ENCODE results near the gene PKMYT1. TPM values are rescaled to one million over a fixed set of nuclear protein-coding genes. Genes with fewer than 3 reads are reported as not detected.

PKMYT1 gene
- total and polyA plus RNA-seq, 2 donors = 5.3 to 16.5 TPM

DNA sequence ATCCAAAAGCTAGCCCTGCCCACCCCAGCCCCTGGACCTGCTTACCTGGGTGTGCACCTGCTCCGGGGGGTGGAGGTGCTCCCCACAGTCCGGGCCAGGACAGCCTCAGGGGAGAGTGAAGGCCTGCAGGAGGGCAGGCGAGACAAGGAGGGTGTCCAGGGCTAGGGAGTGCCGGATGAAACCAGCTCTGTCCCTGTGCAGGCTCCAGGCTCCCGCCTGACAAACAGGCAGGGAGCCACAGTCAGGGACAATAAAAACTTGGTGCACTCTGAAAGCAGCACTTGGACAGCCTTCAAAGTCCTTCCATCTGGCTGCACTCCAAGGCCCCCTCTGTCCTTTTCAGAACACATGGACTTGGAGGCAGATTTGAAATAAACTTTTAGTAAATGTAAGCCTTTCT, 7.2 kb downstream of the PKMYT1 start:
- WGBS = 97% methylated on average over 5 of the region's 5 CpGs
- DNase-seq (ENCODE audit: low read depth in 6 of 9, low spot score in 9 of 9) = no peak
- Histone ChIP-seq H3K27ac (ENCODE audit: low read depth in 1 of 2, low read length in 1 of 2) (no peak overlapping the region), H3K27me3 (ENCODE audit: control insufficient read depth in 2 of 2, insufficient read depth in 1 of 2, low read length in 1 of 2) (peaks cover 8 to 9% of the 10 kb centered on the region in 2 donors), H3K4me3 (ENCODE audit: low read length in 2 of 2) (no peak overlapping the region), H3K36me3 (ENCODE audit: control insufficient read depth in 2 of 2, insufficient read depth in 2 of 2, low read length in 1 of 2) (peaks cover 53 to 69% of the 10 kb centered on the region in 2 donors), H3K4me1 (ENCODE audit: control insufficient read depth in 2 of 2, insufficient read depth in 2 of 2, low read length in 2 of 2) (peaks cover 17 to 23% of the 10 kb centered on the region in 2 donors), H3K9me3 (ENCODE audit: control insufficient read depth in 2 of 2, insufficient read depth in 1 of 2, low read length in 1 of 2) (peaks cover 0 to 16% of the 10 kb centered on the region in 2 donors)

DNA sequence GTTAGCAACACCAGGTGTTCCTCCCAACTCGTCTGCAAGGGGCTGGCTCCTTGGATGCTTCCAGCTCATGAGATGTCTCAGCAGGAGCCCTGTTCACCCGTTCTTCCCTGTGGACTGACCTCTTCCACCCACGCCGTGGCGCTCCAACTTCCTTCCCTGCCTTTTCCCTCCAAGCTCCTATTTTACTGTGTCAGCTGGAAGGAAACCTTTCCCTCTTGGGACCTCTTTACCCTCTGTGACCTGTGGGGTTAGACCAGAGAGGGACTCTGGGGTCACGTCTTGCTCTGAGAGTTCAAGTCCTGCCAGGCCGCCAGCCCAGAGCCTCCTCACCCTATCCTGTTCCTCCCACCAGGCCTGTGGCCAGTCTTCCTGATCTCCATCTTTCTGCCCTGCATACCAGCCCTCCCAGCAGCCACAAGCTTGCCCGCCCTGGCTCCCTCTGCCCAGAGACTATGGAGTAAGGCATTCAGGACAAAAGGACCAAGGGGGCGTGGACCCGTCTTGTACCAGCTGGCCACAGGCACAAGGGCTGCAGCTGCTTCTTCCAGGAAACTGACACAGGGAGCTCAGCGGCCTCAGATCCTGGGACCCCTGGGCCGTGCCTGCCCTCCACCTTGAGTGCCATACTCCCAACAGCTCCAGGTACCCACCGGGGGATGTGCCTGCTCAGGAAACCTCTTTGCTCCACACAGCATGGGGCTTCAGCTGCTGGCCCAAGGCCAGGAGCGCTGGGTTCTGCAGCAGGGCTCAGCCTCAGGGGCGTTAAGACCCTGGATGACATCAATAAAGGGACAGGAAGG, 8.1 kb downstream of the PKMYT1 start:
- H3K4me1 ChIP-seq (ENCODE audit: control insufficient read depth in 2 of 2, insufficient read depth in 2 of 2, low read length in 2 of 2) = peaks cover 21 to 24% of the 10 kb centered on the region in 2 donors
- DNase-seq (ENCODE audit: low read depth in 6 of 9, low spot score in 9 of 9) = no peak
- no peak overlapping the region for H3K4me3 ChIP-seq (ENCODE audit: low read length in 2 of 2)
- H3K27me3 ChIP-seq (ENCODE audit: control insufficient read depth in 2 of 2, insufficient read depth in 1 of 2, low read length in 1 of 2) = peaks cover 17 to 18% of the 10 kb centered on the region in 2 donors
- 93% methylated on average over 15 of the region's 15 CpGs for WGBS
- no peak overlapping the region for H3K27ac ChIP-seq (ENCODE audit: low read depth in 1 of 2, low read length in 1 of 2)
- peaks cover 48 to 60% of the 10 kb centered on the region in 2 donors for H3K36me3 ChIP-seq (ENCODE audit: control insufficient read depth in 2 of 2, insufficient read depth in 2 of 2, low read length in 1 of 2)
- H3K9me3 ChIP-seq (ENCODE audit: control insufficient read depth in 2 of 2, insufficient read depth in 1 of 2, low read length in 1 of 2) = peaks cover 0 to 19% of the 10 kb centered on the region in 2 donors

DNA sequence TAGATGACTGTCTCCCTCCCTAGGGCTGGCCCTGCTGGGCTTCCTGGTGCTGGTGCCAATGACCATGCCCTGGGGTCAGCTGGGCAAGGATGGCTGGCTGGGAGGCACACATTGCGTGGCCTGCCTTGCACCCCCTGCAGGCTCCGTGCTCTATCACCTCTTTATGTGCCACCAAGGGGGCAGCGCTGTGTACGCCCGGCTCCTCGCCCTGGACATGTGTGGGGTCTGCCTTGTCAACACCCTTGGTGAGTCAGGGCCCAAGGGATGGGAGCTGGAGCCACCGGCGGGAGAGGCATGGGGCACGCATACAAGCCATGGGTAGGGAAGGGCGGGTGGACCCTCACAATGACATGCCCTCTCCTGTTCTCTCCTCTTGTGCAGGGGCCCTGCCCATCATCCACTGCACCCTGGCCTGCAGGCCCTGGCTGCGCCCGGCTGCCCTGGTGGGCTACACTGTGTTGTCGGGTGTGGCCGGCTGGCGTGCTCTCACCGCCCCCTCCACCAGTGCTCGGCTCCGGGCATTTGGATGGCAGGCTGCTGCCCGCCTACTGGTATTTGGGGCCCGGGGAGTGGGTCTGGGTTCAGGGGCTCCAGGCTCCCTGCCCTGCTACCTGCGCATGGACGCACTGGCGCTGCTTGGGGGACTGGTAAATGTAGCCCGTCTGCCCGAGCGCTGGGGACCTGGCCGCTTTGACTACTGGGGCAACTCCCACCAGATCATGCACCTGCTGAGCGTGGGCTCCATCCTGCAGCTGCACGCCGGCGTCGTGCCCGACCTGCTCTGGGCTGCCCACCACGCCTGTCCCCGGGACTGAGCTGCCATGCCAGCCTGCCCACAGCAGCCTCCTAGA, 8.9 kb downstream of the PKMYT1 start:
- Histone ChIP-seq H3K4me3 (ENCODE audit: low read length in 2 of 2) (no peak overlapping the region), H3K9me3 (ENCODE audit: control insufficient read depth in 2 of 2, insufficient read depth in 1 of 2, low read length in 1 of 2) (peaks cover 0 to 19% of the 10 kb centered on the region in 2 donors), H3K27ac (ENCODE audit: low read depth in 1 of 2, low read length in 1 of 2) (no peak overlapping the region), H3K36me3 (ENCODE audit: control insufficient read depth in 2 of 2, insufficient read depth in 2 of 2, low read length in 1 of 2) (peaks cover 40 to 52% of the 10 kb centered on the region in 2 donors), H3K27me3 (ENCODE audit: control insufficient read depth in 2 of 2, insufficient read depth in 1 of 2, low read length in 1 of 2) (peaks cover 25 to 27% of the 10 kb centered on the region in 2 donors), H3K4me1 (ENCODE audit: control insufficient read depth in 2 of 2, insufficient read depth in 2 of 2, low read length in 2 of 2) (peaks cover 21 to 24% of the 10 kb centered on the region in 2 donors)
- DNase-seq (ENCODE audit: low read depth in 6 of 9, low spot score in 9 of 9) = no peak
- 97% methylated on average over 35 of the region's 35 CpGs for WGBS

- Histone ChIP-seq H3K27me3 (ENCODE audit: control insufficient read depth in 2 of 2, insufficient read depth in 1 of 2, low read length in 1 of 2) (peaks cover 31 to 34% of the 10 kb centered on the region in 2 donors), H3K4me1 (ENCODE audit: control insufficient read depth in 2 of 2, insufficient read depth in 2 of 2, low read length in 2 of 2) (peaks cover 21 to 31% of the 10 kb centered on the region in 2 donors), H3K27ac (ENCODE audit: low read depth in 1 of 2, low read length in 1 of 2) (peak overlapping the region in 1 of 2 donors; percentile 15), H3K36me3 (ENCODE audit: control insufficient read depth in 2 of 2, insufficient read depth in 2 of 2, low read length in 1 of 2) (peaks cover 32 to 44% of the 10 kb centered on the region in 2 donors), H3K9me3 (ENCODE audit: control insufficient read depth in 2 of 2, insufficient read depth in 1 of 2, low read length in 1 of 2) (peaks cover 0 to 24% of the 10 kb centered on the region in 2 donors), H3K4me3 (ENCODE audit: low read length in 2 of 2) (peak overlapping the region; percentile 63 to 84)
- no peak for DNase-seq (ENCODE audit: low read depth in 6 of 9, low spot score in 9 of 9)
- WGBS = 91% methylated on average over 6 of the region's 6 CpGs
Observed at GRCh38 chr16:2970563-2970962, 9.7 kb downstream of the PKMYT1 start.

DNA sequence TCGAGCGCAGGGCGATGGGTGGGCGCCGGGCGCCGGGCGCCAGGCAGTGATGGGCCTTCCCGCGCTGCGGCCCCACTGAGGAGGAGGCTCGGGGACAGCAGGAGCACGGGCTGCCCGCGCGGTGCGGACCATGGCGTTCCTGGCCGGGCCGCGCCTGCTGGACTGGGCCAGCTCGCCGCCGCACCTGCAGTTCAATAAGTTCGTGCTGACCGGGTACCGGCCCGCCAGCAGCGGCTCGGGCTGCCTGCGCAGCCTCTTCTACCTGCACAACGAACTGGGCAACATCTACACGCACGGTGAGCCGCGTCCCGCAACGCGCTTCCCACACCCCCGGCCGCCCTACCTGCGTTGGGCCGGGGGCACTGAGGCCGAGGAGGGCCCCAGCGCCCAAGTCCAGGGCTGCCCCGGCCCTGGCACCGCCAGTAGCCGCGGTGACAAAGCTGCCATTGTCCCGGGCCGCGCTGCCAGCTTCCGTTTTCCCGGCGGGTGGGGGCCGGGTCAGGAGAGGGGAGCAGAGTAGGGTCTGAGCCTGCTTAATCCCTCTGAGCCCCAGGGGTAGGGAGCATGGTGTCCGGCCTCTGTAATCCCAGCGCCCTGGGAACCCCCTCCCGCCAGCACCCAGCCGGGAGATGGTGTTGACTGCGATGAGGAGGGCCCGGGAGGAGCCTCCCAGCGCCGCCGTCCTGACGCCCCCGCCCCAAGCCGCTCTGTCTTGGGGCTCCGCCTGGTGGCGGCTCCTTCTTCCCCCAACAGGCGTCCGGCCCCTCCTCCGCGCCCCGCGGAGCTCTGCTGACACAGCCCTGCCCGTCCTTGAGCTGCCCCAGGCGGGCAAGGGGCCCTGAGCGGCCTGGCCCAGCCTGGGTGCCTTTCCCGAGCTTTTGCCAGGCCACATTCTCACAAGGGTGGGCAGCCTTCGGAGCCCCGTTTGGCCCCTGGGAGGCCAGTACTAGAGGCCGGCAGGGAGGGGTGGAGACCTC, 10.4 kb downstream of the PKMYT1 start:
- Histone ChIP-seq H3K4me1 (ENCODE audit: control insufficient read depth in 2 of 2, insufficient read depth in 2 of 2, low read length in 2 of 2) (peaks cover 21 to 38% of the 10 kb centered on the region in 2 donors), H3K36me3 (ENCODE audit: control insufficient read depth in 2 of 2, insufficient read depth in 2 of 2, low read length in 1 of 2) (peaks cover 25 to 37% of the 10 kb centered on the region in 2 donors), H3K27me3 (ENCODE audit: control insufficient read depth in 2 of 2, insufficient read depth in 1 of 2, low read length in 1 of 2) (peaks cover 36 to 42% of the 10 kb centered on the region in 2 donors), H3K4me3 (ENCODE audit: low read length in 2 of 2) (peak overlapping the region; percentile 63 to 84), H3K9me3 (ENCODE audit: control insufficient read depth in 2 of 2, insufficient read depth in 1 of 2, low read length in 1 of 2) (peaks cover 0 to 24% of the 10 kb centered on the region in 2 donors), H3K27ac (ENCODE audit: low read depth in 1 of 2, low read length in 1 of 2) (peak overlapping the region; percentile 12 to 37)
- 2% methylated on average over 83 of the region's 83 CpGs for WGBS
- peak in 6 of 9 donors; percentile 50 to 84 (median 72) for DNase-seq (ENCODE audit: low read depth in 6 of 9, low spot score in 9 of 9)

DNA sequence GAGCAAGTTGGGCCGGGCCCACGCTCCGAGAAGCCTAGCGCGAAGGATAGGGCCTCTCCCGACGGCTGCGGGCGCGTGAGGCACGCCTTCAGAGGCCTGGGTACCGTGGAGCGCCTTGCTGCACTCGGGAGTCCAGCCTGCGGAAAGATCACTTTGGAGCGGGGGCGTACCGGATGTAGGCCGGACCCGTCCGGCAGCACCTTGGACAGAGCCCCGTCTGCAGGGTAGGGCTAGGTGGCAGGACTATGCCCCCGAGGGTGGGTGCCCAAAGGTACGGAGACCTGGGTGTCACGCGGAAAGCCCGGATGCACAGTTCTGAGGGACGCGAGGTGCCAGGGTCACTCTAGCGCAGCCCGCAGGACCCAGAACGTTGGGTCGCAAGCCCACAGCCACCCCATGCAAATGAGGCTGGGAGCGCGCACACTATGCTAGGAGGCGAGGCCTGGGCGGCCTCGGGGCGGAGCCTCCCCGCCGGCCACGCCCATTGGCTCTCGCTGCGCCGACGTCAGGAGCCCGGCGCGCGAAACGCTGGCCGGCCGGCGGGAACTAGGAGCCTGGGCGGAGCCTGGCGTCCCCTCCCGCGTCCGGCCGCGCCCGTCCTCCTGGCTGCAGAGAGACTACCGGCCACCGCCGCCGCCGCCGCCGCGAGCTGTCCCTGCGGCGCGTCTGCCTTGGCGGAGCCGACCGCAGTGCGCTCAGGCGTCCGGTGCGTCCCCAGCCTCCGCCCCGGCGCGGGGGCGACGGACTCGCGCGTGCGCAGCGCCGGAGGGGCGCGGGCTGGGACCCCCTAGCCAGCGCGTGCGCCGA, 11.3 kb downstream of the PKMYT1 start, which contains the start of gene PAQR4:
Gene PAQR4 (plus strand): TSS at position 611 of the 807 bp plus-strand sequence. CDS start 327 bp downstream, outside the sequence.
- H3K4me1 ChIP-seq (ENCODE audit: control insufficient read depth in 2 of 2, insufficient read depth in 2 of 2, low read length in 2 of 2) = peaks cover 29 to 47% of the 10 kb centered on the region in 2 donors
- H3K36me3 ChIP-seq (ENCODE audit: control insufficient read depth in 2 of 2, insufficient read depth in 2 of 2, low read length in 1 of 2) = peaks cover 16 to 28% of the 10 kb centered on the region in 2 donors
- H3K9me3 ChIP-seq (ENCODE audit: control insufficient read depth in 2 of 2, insufficient read depth in 1 of 2, low read length in 1 of 2) = peaks cover 0 to 30% of the 10 kb centered on the region in 2 donors
- H3K27ac ChIP-seq (ENCODE audit: low read depth in 1 of 2, low read length in 1 of 2) = peak within 1 kb of the TSS; percentile 12 to 37
- peak in 7 of 9 donors; percentile 74 to 90 (median 82) for DNase-seq (ENCODE audit: low read depth in 6 of 9, low spot score in 9 of 9)
- peaks cover 45 to 51% of the 10 kb centered on the region in 2 donors for H3K27me3 ChIP-seq (ENCODE audit: control insufficient read depth in 2 of 2, insufficient read depth in 1 of 2, low read length in 1 of 2)
- WGBS = 2% methylated on average over 98 of the region's 98 CpGs
- H3K4me3 ChIP-seq (ENCODE audit: low read length in 2 of 2) = peak within 1 kb of the TSS; percentile 63 to 84

DNA sequence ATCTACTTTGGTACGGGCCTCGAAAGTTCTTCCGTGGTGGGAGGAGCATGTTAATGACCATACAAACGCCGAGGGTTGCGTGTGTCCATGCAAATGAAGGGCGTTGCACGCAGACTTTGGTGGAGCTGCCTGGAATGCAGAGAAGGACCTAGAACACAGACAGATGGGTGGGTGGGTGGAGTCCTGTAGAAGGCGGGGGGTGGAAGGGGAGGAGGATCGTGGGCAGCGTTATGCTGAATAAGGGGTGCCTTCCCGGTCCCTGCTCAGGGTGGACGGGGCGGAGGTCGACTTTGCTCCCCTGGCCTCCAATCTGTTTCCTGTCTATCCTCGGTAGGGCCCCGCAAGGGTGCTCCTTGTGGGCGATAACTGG, 11.9 kb downstream of the PKMYT1 start:
- 25% methylated on average over 18 of the region's 18 CpGs for WGBS
- peaks cover 0 to 33% of the 10 kb centered on the region in 2 donors for H3K9me3 ChIP-seq (ENCODE audit: control insufficient read depth in 2 of 2, insufficient read depth in 1 of 2, low read length in 1 of 2)
- no peak overlapping the region for H3K27ac ChIP-seq (ENCODE audit: low read depth in 1 of 2, low read length in 1 of 2)
- peaks cover 48 to 57% of the 10 kb centered on the region in 2 donors for H3K27me3 ChIP-seq (ENCODE audit: control insufficient read depth in 2 of 2, insufficient read depth in 1 of 2, low read length in 1 of 2)
- H3K36me3 ChIP-seq (ENCODE audit: control insufficient read depth in 2 of 2, insufficient read depth in 2 of 2, low read length in 1 of 2) = peaks cover 11 to 22% of the 10 kb centered on the region in 2 donors
- DNase-seq (ENCODE audit: low read depth in 6 of 9, low spot score in 9 of 9) = no peak
- H3K4me1 ChIP-seq (ENCODE audit: control insufficient read depth in 2 of 2, insufficient read depth in 2 of 2, low read length in 2 of 2) = peaks cover 35 to 53% of the 10 kb centered on the region in 2 donors
- H3K4me3 ChIP-seq (ENCODE audit: low read length in 2 of 2) = peak overlapping the region; percentile 27 to 84
